Heart left ventricle (tissue), 13 donors: ENCODE measurements around the gene GALNTL6.

ENCODE experiments used
- CTCF ChIP-seq, 12 donors: fragments of 200-600 bp; sonication (generic) in 4 of 12; IDR thresholded peaks; one replicate each; pipeline versions ENCODE4 v1.5.0 to v1.8.0; 2018 to 2022; ENCODE audit warnings: antibody characterized with exemption in 12 of 12, mild to moderate bottlenecking in 5 of 12
- POLR2A ChIP-seq, 2 donors: fragments of 450-650 bp; IDR thresholded peaks; one replicate each; pipeline ENCODE4 v1.6.1; 2017; ENCODE audit warnings: antibody characterized with exemption in 2 of 2, mild to moderate bottlenecking in 2 of 2, moderate library complexity in 2 of 2
- donor health status: ischemic (EF 13 %, LVEDD 7.1; RV severe dilation, severe dysfunction).
- donor health status: DM: no; HTN: yes; CAD: no.
- donor health status: DM: no; HTN: no; CAD: no.
- donor health status: ischemic (EF 25% LVEDD 6.9; RV normal size, moderate dysfunction).
- donor health status: ischemic (EF 25% LVEDD 5.7; RV mildly dilated, moderate dysfunction).
- donor health status: ischemic (EF 35%, LVEDD 5.7; RV mildly dilated, moderate dysfunction).
- donor health status: nonischemic (EF 11% LVEDD 7.7; RV severe dilation, severe dysfunction).
- donor health status: DM: yes; HTN: yes; CAD: no.
- donor health status: PGD.
- donor health status: ischemic (EF 29% LVEDD 5.4; RV normal size, mild dysfunction).
- donor health status: nonischemic (EF 23%, LVEDD 6.1; RV moderate dilation, normal function).

GRCh38 chr4:171846232-171846631 lies 33.0 kb downstream of the GALNTL6 start:
- TF ChIP-seq CTCF (IDR thresholded peaks at IDR 0.05) (peak in 9 of 12 donors; percentile 13 to 41 (median 29)), POLR2A (IDR thresholded peaks at IDR 0.05) (no peak)
